H54 (cell line): Measurements from ENCODE around the gene ANKS6.

Experiments used
- DNase-seq: peaks from one replicate; pipeline ENCODE4 v3.0.0; 2011; ENCODE audit warnings: low spot score, mixed read lengths; ENCODE audit not compliant: insufficient read length
- FAIRE-seq: peaks from 3 replicates; lab custom pipeline; 2011; peaks lifted over from hg19 to GRCh38; lab: Jason Lieb, UNC
- POLR2A ChIP-seq: IDR thresholded peaks from 2 replicates; pipeline ENCODE4 v1.6.1; 2011; ENCODE audit warnings: low read depth, mild to moderate bottlenecking, low read length

The ANKS6 gene

DNA sequence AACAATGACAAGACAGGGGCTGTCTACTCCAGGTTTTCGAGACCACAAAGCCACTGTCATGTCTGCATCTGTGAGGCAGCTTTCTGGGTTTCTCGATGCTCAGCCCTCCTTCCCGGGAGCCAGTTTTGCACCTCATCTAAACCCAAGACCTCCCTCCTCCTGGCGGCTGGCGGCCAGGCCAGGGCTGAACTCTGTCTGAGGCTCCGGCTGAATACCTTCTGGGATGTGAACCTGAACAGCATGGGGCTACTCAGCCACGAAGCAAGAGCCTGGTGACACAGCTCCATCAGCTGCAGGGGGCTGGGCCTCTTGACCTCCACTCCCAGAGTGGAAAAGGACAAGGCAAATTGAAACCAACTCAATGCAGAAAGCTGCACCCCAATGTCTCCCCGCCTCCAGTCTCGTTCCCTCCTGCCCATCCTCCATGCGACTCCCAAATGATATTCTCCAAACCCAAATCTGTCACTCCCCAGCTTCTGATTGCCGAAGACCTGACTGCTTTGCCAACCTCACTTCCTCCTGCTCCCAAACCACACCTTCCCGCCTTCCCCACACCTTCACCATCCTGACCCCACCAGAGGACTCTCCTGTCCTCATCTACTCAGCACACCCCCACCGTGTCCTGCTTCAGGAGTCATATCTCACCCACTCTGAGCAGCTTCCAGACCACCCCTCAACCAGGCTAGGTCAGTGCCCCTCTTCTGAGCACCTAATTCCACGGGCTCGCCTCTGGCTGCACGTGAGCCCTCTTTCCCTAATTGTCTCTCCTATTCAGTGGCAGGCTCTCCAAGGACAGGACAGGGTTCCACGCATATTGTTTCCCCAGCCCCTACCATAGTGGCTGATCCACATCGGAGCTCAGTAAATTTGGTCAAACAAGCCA lies 4.5 kb downstream of the ANKS6 start:
- FAIRE-seq (no peak), DNase-seq (no peak)
- no peak for TF ChIP-seq POLR2A

DNA sequence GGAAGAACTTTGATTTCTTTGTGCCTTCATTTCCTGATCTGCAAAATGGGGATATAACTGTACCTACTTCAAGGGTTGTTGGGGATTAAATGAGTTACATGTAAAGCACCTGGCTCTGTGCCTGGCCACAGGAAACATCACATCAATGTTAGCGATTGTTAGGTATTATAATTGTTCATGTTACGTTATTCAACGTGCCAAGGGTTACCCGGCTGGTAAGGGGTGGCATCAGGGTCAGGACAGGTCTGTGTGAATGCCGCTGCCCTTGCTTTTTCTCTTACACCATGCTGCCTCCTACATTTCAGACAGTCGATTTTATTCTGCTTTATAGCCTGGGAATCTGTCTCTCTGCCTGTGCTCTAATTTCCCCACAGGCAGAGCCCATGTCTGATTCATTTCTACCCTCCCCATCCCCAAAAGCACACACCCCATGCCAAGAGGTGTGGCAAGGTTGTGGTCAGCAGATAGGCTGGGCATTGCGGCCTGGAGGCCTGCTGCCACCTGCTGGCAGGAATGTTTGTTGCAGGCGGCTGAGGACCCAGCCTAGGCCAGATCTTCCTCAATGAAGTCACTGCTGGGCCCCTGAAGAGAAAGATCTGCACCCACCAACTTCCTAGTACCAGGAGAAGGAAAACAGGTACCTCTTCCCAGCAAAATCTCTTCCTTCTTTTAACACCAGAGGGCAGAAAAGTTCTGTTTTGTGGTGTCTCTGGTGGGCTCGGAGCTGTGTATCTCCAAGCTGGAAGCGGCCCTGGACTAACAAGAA lies 5.3 kb downstream of the ANKS6 start:
- no peak for TF ChIP-seq POLR2A
- DNase-seq (peak; percentile 100), FAIRE-seq (peak; percentile 97)

DNA sequence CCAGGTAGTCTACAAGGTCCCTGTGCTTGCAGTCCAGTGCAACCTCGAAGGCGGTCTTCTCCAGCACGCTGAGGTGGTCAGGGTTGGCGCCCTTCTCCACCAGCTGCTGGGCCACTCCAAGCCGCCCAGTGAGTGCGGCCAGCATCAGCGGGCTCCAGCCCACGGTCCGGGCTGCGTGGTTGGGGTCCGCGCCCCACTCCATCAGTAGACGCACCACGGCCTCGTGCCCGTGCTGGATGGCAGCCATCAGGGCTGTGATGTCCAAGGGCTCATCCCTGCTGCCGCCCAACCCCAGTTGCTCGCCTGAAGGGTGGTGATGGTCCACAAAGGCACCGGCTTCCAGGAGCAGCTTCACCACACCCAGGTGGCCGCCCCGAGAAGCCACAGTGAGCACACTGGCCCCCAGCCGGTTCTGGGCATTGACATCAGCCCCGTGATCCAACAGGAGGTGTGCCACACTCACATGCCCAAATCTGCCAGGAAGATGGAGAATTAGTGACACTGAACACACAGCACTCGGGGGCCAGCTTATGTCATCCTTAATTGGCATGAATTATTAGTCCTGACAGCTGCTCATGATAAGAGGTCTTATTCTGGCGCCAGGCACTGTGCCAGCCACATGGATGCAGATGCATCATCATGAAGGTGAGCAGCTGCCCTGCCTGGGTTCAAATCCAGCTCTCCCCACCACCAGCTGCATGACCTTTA lies 6.1 kb downstream of the ANKS6 start:
- TF ChIP-seq POLR2A, result no peak
- FAIRE-seq (no peak), DNase-seq (no peak)

DNA sequence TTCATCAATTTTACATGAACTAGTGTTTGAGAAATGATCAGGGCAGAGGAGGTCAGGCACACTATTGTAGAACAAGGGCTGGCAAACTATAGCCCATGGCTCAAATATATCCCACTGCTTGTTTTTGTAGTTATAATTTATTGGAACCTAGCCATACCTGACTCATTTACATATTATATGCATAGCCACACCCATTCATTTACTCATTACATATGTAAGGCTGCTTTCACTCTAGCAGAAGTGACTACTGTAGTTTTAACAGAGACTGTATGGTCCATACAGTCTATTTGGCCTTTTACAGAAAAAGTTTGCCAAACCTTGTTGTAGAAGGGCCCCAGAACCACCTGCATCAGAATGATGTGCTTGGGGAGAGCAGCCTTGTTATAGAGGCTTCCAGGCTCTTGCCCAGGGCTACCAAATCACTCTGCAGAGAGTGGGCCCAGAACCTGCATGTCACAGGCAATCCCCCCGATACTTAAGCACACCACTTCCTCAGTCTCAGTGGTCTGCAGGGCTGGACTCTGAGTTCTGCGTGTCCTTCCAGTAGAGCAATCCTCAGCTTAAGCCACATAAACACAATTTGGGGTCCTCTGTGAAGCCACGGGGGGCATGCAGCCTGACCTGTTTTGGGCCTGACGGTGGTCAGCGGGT lies 6.7 kb downstream of the ANKS6 start:
- TF ChIP-seq POLR2A, result no peak
- no peak for FAIRE-seq
- DNase-seq, result no peak

DNA sequence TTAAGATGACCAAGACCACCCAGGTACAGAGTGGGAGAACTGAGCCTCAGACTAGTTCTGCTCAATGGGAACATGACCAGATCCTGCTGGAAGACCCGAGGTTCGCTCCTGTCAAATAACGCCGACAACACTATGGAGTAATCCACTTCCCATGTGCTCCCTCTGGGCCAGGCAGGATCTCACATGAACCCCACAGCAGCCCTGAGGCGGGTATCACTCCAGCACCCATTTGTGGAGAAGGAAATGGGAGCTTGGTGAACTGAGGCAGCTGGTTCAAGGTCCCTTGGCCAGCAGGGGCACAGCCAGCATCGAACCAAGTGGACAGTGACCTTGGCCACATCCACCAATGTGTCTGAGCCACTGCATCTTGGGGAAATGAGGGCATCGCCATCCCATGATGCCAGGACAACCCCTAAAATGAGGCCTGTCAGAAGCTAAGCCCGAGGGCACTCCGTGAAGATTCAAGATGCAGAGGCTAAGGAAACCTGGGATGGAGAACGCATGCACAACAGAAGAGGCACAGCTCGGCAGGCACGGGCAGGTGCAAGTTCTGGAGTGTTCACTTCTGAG lies 8.5 kb downstream of the ANKS6 start:
- TF ChIP-seq POLR2A, result no peak
- FAIRE-seq, result no peak
- DNase-seq, result no peak

DNA sequence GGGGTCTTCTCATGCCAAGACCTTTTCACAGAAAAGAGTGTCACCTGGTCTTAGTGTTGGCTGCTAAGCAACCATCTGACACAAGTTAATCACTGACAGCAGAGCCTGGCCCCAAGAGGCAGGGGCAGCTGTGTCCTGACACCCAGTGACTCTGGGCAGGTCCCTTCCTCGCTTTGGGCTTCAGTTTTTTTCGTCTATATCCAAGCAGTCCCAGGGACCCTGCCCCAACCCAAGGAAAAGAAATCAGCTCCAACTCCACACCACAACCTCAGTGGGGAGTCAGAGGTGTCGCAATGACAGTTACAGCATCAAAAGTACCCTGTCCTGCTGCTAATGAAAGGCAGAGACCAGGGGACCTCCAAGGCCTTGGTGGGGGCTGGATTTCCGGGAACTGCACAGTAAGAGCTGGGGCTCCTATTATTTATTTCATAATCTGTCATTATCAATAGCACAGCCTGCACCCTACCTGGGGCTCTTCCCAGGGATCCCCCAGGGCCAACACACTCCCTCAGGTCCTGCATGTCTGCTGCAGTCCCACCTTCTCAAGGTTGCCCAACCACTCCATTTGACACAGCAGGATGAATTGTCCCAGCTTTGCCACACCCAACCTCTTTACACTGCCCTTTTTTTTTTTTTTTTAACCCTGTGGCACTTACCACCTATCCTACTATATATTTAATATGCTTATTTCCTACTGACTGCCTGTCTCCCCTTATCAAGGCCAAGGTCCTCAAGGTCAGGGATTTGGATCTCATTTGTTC lies 9.4 kb downstream of the ANKS6 start:
- no peak for TF ChIP-seq POLR2A
- FAIRE-seq (no peak), DNase-seq (no peak)

DNA sequence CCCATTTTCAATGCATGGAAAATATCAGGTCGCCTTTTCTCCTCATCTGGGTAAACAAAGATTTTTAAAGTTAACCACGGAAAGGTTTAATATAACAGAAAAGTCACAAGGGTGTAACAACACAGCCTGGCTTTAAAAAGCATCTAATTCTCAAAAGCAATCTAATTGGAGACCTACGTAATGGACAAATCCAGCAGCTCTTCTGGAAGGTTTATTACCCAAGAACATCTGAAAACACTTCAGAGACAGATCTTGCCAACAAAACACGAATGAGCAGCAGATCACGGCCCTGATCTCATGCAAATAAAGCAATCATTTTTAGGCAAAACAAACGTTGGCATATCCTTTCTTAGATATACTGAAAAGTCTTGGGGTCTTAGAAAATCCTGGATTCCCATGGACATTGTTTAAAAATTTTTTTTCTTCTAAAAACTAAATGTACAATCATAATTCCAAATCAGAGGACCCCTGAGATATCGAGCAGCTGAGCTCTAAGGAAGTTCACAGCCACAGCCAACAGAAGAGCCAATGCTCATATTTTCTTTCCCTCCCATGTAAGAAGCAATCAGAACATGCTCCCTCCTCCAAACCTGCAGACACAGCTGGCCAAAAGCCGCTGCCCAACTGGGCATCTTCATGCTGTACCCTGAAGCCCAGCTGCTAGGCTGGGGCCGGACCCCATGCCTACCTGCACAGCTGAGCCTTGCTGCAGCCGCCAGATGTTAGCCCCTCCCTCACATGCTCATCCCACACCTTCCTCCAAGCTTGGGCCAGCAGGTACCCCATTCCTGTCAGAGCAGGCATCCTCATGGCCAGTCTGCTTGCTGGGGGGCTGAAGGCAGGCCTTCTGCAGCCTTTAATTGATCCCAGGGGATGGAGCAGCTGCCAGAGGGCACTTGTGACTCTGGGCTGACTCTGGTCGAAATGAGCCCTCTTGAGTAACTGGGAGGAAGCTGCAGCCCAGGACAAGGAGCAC lies 11.2 kb downstream of the ANKS6 start:
- DNase-seq (no peak), FAIRE-seq (no peak)
- no peak for TF ChIP-seq POLR2A

DNA sequence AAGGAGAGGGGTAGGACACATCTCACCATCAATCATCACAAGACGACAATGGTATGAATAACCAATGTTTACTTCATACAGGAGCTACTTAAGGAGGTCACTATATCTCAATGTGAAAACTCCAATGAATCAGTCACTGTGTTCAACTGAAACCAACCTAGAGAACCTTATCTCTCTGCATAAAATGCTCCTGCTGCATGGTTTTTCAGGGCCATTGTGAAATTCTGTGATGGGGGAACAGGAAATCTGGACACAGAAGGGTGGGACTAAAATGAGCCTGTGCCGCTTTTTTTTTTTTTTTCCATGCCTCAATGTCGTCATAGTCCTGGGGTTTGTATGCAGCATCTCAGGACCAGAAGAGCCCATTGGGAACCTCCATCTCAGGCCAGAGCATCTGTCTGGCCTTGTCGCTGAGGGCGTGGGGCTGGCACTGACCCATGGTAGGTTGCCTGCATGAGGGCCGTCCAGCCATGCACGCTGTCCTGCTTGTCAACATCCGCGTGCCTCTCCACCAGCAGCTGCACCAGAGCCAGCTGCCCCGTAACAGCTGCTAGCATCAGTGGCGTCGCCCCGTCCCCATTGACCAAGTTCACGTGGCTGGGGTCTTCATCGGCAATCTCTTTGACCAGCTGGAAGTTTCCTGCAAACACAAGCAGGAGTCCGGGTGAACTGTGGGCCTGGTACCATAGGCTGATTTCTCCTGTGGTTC lies 12.7 kb downstream of the ANKS6 start:
- TF ChIP-seq POLR2A, result no peak
- no peak for DNase-seq
- FAIRE-seq, result no peak

DNA sequence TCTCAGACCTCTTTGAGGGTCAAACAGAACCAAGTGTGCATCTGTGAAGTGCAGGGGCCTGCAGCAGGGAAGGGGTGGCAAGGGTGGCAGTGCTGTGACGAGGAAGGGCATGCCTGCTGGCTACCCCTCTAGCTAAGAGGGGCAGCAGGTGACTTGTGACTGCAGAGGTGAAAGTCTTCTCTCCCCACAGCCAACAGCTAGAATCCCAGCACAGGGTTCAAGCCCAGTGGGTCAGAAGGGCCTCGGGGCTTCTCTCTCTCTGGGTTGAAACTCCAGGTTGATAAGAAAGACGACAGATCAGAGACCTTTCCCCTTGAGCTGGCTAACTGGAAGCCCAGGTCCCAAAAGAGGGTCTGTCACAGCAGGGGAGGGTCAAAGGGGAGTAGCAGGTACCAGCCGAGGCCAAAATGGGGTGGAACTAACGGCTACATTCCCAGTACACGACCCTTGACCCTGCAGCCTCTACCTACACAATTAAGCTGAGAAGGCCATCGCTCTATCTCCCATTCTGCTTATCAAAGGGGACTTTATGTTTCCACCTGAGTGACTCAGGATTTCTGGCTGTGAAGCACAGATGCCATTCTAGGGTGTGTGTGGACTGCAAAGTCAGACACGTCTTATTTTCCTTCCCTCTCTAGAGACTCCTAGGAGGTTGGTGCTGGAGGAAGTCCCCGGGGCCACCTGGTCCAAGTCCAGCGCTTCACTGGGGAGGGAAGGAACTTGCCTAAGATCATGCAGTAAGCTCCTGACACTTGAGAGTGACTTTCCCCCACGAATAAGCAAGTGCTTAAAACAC lies 14.6 kb downstream of the ANKS6 start:
- FAIRE-seq (no peak), DNase-seq (no peak)
- no peak for TF ChIP-seq POLR2A

DNA sequence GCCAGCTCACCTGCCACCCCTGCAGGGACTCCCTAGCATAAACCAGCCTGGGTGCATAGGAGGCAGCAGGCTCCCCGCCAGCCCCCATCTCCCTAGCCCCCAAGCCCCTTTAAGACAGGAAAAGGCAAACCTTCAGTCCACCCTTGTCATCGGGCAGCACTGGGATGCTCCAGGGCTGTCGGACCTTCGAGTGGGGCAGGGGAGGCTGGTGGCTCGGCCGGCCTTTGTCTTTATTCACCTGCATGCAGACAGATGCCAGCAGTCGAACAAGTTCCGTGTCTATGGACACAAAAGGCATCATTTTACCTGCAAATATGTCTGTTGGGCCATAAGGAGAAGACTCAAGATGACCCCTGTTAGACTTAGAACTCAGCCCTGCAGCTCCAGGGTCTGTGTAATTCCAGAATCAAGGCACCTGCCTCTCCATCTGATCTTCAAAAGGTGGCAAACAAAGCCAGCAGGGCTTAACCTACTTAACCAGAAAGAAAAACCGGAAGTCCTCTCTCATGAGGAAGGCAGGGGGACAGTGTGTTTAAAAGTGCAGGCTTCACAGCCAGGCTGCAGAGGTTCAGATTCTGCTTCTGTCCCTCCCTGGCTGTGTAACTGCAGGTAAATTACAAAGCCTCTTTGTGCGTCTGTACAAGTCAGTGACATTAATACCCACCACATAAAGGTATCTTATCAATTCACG lies 16.2 kb downstream of the ANKS6 start:
- FAIRE-seq, result no peak
- no peak for DNase-seq
- no peak for TF ChIP-seq POLR2A
